B cell (primary cell): ENCODE data around the gene PARP8. TPM values are rescaled to one million over a fixed set of nuclear protein-coding genes. Genes with fewer than 3 reads are reported as not detected.
"Not testable (repeated sequence)": the region's sequence is repeated elsewhere in the genome, so short reads cannot be mapped to it uniquely, and the experiment has no call there.

Source experiments
- ATAC-seq: fragments of 200-7000 bp; cut with Tn5 transposase; one replicate; pipeline ENCODE4 v1.10.0; 2021; ENCODE audit warnings: low read depth, mild to moderate bottlenecking, moderate number of reproducible peaks, moderate library complexity
- CTCF ChIA-PET: fragments of 350-600 bp; sonication (Branson Sonifier 250); formaldehyde crosslinking; loops from one replicate; lab custom pipeline; 2021; ENCODE audit warnings: antibody characterized with exemption, inconsistent platforms; lab: Charles Lee
- POLR2A ChIA-PET: fragments of 350-600 bp; sonication (Branson Sonifier 250); formaldehyde crosslinking; loops from one replicate; lab custom pipeline; 2021; ENCODE audit warnings: antibody characterized with exemption; lab: Charles Lee
- DNase-seq: peaks from one replicate; pipeline ENCODE4 v3.0.0; 2013
- H2AFZ ChIP-seq: 2 replicates; pipeline ENCODE4 v1.6.1; 2012; ENCODE audit warnings: mild to moderate bottlenecking, low read depth, low read length; ENCODE audit not compliant: insufficient read depth, poor library complexity, severe bottlenecking
- H3K27ac ChIP-seq, 2 donors: 1 replicate in 1 of 2; 2 replicates in 1 of 2; pipeline ENCODE4 v1.5.1; 2012 to 2013; ENCODE audit warnings: low read length in 2 of 2, mild to moderate bottlenecking in 2 of 2, moderate library complexity in 1 of 2
- H3K27me3 ChIP-seq, 4 experiments: fragments of 200-600 bp in 1 of 4; sonication (generic) in 1 of 4; replicated peaks in 1 of 4; 1 replicate in 2 of 4; 2 replicates in 2 of 4; pipeline versions ENCODE4 v1.6.1 to v1.7.0; 2013 to 2016; ENCODE audit warnings: low read length in 3 of 4, mild to moderate bottlenecking in 2 of 4, mixed read lengths in 1 of 4, moderate library complexity in 1 of 4; ENCODE audit not compliant: insufficient read depth in 4 of 4, control insufficient read depth in 3 of 4; ENCODE audit errors: control extremely low read depth in 1 of 4
- H3K36me3 ChIP-seq, 2 experiments: replicated peaks in 1 of 2; 1 replicate in 1 of 2; 2 replicates in 1 of 2; pipeline versions ENCODE4 v1.6.1 to v1.7.1; 2013; ENCODE audit warnings: low read length in 1 of 2; ENCODE audit not compliant: insufficient read depth in 2 of 2, control insufficient read depth in 1 of 2; ENCODE audit errors: control extremely low read depth in 1 of 2, extremely low read depth in 1 of 2
- H3K4me1 ChIP-seq, 2 donors: fragments of 200-600 bp in 1 of 2; sonication (generic) in 1 of 2; 1 replicate in 1 of 2; 2 replicates in 1 of 2; pipeline versions ENCODE4 v1.5.1 to v1.6.1; 2013 to 2017; ENCODE audit warnings: low read length in 2 of 2; ENCODE audit not compliant: control insufficient read depth in 2 of 2, insufficient read depth in 2 of 2
- H3K4me2 ChIP-seq: replicated peaks from 2 replicates; pipeline ENCODE3; 2012; ENCODE audit warnings: mild to moderate bottlenecking, low read depth, low read length; ENCODE audit not compliant: poor library complexity, severe bottlenecking
- H3K4me3 ChIP-seq, 5 experiments: fragments of 200-600 bp in 1 of 5; sonication (generic) in 1 of 5; 1 replicate in 3 of 5; 2 replicates in 2 of 5; pipeline versions ENCODE4 v1.5.1 to v1.7.0; 2011 to 2016; ENCODE audit warnings: low read length in 4 of 5, mild to moderate bottlenecking in 4 of 5, low read depth in 2 of 5, control low read depth in 1 of 5, moderate library complexity in 1 of 5; ENCODE audit not compliant: insufficient read depth in 1 of 5; ENCODE audit errors: control extremely low read depth in 1 of 5, extremely low read depth in 1 of 5
- H3K79me2 ChIP-seq: fragments of 200-600 bp; sonication (generic); one replicate; pipeline ENCODE4 v1.6.0; 2016; ENCODE audit warnings: low read length; ENCODE audit not compliant: control insufficient read depth, insufficient read depth
- H3K9ac ChIP-seq: fragments of 200-600 bp; sonication (generic); 2 replicates; pipeline ENCODE4 v1.6.1; 2017; ENCODE audit warnings: mild to moderate bottlenecking, low read length, moderate library complexity
- H3K9me3 ChIP-seq, 3 donors: one replicate each; pipeline versions ENCODE4 v1.6.1 to v1.7.1; 2013; ENCODE audit warnings: low read length in 2 of 3; ENCODE audit not compliant: control insufficient read depth in 2 of 3, insufficient read depth in 1 of 3; ENCODE audit errors: control extremely low read depth in 1 of 3
- H4K20me1 ChIP-seq: 2 replicates; pipeline ENCODE4 v1.6.0; 2012; ENCODE audit warnings: mild to moderate bottlenecking, low read length; ENCODE audit not compliant: insufficient read depth, control insufficient read depth, poor library complexity, severe bottlenecking
- H3K27ac Mint-ChIP-seq: one replicate; pipeline ENCODE4 v1.8.0; 2021; ENCODE audit warnings: mixed read lengths
- H3K27me3 Mint-ChIP-seq: one replicate; pipeline ENCODE4 v1.8.0; 2021; ENCODE audit warnings: mixed read lengths
- H3K4me1 Mint-ChIP-seq: one replicate; pipeline ENCODE4 v1.8.0; 2021; ENCODE audit warnings: mixed read lengths
- H3K4me3 Mint-ChIP-seq: one replicate; pipeline ENCODE4 v1.8.0; 2021; ENCODE audit warnings: mixed read lengths
- H3K9me3 Mint-ChIP-seq: one replicate; pipeline ENCODE4 v1.8.0; 2022; ENCODE audit warnings: mixed read lengths; ENCODE audit not compliant: insufficient read depth
- EZH2 ChIP-seq: IDR thresholded peaks from 2 replicates; pipeline ENCODE4 v1.6.1; 2012; ENCODE audit warnings: borderline replicate concordance, low read depth, mild to moderate bottlenecking, moderate library complexity, low read length; ENCODE audit not compliant: insufficient read depth, poor library complexity, severe bottlenecking
- WGBS: methylation state at CpG from one replicate; pipeline ENCODE4 v1.1.5; 2013; ENCODE audit warnings: missing lambda C conversion rate; ENCODE audit not compliant: insufficient coverage; 5-methylcytosine and 5-hydroxymethylcytosine counted together
- intact Hi-C: fragments of 100-400 bp; cut with micrococcal nuclease; formaldehyde crosslinking; loops from one replicate; pipeline ENCODE4 v1.10.0; 2022
- polyA plus RNA-seq: library from polyadenylated mRNA; depleted of rRNA; stranded (reverse); fragments of >200 nt; gene quantifications from 2 replicates; pipeline ENCODE4 v1.2.3, GENCODE V29; 2012
- total RNA-seq, 2 donors: library from RNA; stranded (reverse); fragments of 120-200 nt in 1 of 2; gene quantifications; 1 replicate in 1 of 2; 2 replicates in 1 of 2; pipeline versions ENCODE4 v1.2.3 to v1.2.4, GENCODE V29; 2013 to 2022
- TF ChIP-seq, protein P1 (sequence below): fragments of 200-600 bp; IDR thresholded peaks from one replicate; pipeline ENCODE4 v1.8.0; 2022; ENCODE audit warnings: antibody characterized with exemption, mild to moderate bottlenecking

Gene PARP8
- total and polyA plus RNA-seq, 2 donors (not counting 1 experiment from before 2014, with no cell fraction given), result 36.2 to 83.6 TPM

- Histone ChIP-seq H3K4me3 (no peak overlapping the region), H3K36me3 (peaks cover 9 to 24% of the 10 kb centered on the region in 2 experiments), H3K27ac (no peak overlapping the region), H3K9ac (no peak overlapping the region), H3K9me3 (peaks cover 0 to 2% (median under 1%) of the 10 kb centered on the region in 3 donors), H2AFZ (no peak overlapping the region), H4K20me1 (no peaks in the 10 kb centered on the region), H3K4me1 (peaks cover 0 to 9% of the 10 kb centered on the region in 2 donors), H3K27me3 (no peaks in the 10 kb centered on the region), H3K79me2 (no peaks in the 10 kb centered on the region), H3K4me2 (no peak overlapping the region)
- no peaks in the 10 kb centered on the region for H3K9me3 Mint-ChIP-seq
- no peak overlapping the region for H3K27ac Mint-ChIP-seq
- no peak overlapping the region for H3K4me3 Mint-ChIP-seq
- POLR2A ChIA-PET, result no interaction called here
- TF ChIP-seq EZH2, result no peak
- TF ChIP-seq, protein P1, sequence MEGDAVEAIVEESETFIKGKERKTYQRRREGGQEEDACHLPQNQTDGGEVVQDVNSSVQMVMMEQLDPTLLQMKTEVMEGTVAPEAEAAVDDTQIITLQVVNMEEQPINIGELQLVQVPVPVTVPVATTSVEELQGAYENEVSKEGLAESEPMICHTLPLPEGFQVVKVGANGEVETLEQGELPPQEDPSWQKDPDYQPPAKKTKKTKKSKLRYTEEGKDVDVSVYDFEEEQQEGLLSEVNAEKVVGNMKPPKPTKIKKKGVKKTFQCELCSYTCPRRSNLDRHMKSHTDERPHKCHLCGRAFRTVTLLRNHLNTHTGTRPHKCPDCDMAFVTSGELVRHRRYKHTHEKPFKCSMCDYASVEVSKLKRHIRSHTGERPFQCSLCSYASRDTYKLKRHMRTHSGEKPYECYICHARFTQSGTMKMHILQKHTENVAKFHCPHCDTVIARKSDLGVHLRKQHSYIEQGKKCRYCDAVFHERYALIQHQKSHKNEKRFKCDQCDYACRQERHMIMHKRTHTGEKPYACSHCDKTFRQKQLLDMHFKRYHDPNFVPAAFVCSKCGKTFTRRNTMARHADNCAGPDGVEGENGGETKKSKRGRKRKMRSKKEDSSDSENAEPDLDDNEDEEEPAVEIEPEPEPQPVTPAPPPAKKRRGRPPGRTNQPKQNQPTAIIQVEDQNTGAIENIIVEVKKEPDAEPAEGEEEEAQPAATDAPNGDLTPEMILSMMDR, result no peak
- DNase-seq, result no peak
- ATAC-seq, result no peak
- intact Hi-C loops, result no loop called here
- H3K4me1 Mint-ChIP-seq, result peaks cover 13% of the 10 kb centered on the region
- CTCF ChIA-PET, result no interaction called here
- H3K27me3 Mint-ChIP-seq, result no peaks in the 10 kb centered on the region
- WGBS, result 100% methylated on average over 1 of the region's 3 CpGs
These were observed 142.0 kb downstream of the PARP8 start for GRCh38 chr5:50808406-50808805.

GRCh38 chr5:50811746-50812145 lies 145.3 kb downstream of the PARP8 start:
- CTCF ChIA-PET, H2AFZ ChIP-seq, H3K79me2 ChIP-seq, H3K4me1 ChIP-seq, H3K9ac ChIP-seq, H3K4me2 ChIP-seq, H3K9me3 ChIP-seq, intact Hi-C loops, DNase-seq, H3K4me1 Mint-ChIP-seq, H3K27ac ChIP-seq, H3K9me3 Mint-ChIP-seq, ATAC-seq, H3K27me3 ChIP-seq, POLR2A ChIA-PET, H3K4me3 ChIP-seq, H4K20me1 ChIP-seq, H3K27ac Mint-ChIP-seq, H3K4me3 Mint-ChIP-seq, H3K27me3 Mint-ChIP-seq: not testable (repeated sequence)
- peaks cover 17 to 28% of the 10 kb centered on the region in 2 experiments for H3K36me3 ChIP-seq
- 100% methylated on average over 2 of the region's 6 CpGs for WGBS
